Glomerular visceral epithelial cell (primary cell): ENCODE results near the gene PLEKHO1.
"Not testable (repeated sequence)": the region's sequence is repeated elsewhere in the genome, so short reads cannot be mapped to it uniquely, and the experiment has no call there.

Source experiments
- DNase-seq: peaks from one replicate; pipeline ENCODE4 v3.0.0-alpha.2; 2016; ENCODE audit errors: extremely low spot score

Gene PLEKHO1

GRCh38 chr1:150173141-150173585 is 23.4 kb downstream of the PLEKHO1 start:
- DNase-seq, result no peak

- no peak for DNase-seq
These were observed 26.9 kb downstream of the PLEKHO1 start for GRCh38 chr1:150176593-150176992.

- DNase-seq, result no peak
These were observed 28.8 kb downstream of the PLEKHO1 start for GRCh38 chr1:150178548-150178947.

GRCh38 chr1:150179867-150180266 is 30.2 kb downstream of the PLEKHO1 start:
- no peak for DNase-seq

GRCh38 chr1:150180474-150180873 is 30.8 kb downstream of the PLEKHO1 start:
- no peak for DNase-seq

DNA sequence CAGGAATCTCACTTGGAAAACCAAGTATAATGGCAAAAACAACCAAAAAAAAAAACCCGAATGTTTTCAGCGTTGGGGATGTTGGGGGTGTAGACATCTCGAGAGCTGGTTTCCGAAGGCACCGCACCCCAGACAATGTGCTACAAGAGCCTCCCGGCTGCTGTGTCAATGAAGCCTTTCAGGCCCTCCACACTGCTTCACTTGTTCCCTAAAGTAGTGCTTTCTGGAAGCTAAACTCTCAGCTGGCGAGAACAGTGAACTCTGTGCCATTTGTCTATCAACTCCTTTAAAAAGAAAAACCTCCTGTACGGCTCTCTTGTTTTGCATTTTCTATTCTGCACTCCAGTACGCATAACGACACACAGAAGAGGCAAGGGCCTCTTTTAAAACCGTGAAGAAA is 32.5 kb downstream of the PLEKHO1 start:
- DNase-seq, result no peak

GRCh38 chr1:150183061-150183460 is 33.3 kb downstream of the PLEKHO1 start:
- DNase-seq, result no peak

GRCh38 chr1:150185481-150185880 is 35.8 kb downstream of the PLEKHO1 start:
- no peak for DNase-seq

DNA sequence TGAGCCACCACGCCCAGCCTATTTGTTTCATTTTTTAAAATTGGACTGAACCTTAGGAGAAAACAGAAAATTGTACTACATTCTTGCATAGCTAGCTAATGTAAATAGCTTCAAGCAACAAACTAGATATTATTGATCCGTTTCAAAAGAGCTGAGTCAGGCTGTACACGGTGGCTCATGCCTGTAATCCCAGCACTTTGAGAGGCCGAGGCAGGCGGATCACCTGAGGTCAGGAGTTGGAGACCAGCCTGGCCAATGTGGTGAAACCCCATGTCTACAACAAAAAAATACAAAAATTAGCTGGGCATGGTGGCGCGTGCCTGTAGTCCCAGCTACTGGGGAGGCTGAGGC is 36.7 kb downstream of the PLEKHO1 start:
- DNase-seq, result not testable (repeated sequence)

DNA sequence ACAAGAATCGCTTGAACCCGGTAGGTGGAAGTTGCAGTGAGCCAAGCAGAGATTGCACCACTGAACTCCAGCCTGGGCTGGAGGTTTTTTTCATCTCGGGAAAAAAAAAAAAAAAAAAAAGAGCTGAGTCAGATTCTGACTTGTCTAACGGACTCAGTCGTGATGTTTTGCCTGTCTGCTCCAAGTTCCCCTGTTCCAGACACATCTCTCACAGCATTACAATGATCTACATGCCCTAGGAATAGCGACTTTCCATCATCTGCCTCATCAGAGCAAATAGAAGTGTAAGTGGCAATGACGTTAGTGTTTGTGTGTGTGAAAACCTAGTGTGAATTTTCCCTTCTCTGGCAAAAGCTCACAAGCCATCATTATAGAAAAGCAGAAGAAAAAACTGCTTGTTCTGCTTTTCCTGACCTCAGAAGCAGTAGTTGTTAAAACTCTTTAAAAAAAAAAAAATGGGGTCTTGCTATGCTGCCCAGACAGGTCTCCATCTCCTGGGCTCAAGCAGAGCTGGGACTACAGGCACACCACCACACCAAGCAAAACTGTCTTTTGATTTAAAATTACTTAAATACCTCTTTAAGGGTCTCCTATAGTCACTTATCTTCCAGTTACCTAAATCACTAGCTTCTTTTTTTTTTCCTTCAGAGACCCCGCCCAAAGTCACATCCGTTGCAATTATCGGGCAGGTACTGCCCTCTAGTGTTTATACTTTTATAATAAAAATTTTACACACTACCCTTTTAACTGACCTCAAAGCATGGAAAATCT is 37.3 kb downstream of the PLEKHO1 start:
- peak; percentile 33 for DNase-seq

GRCh38 chr1:150187560-150187931 is 37.8 kb downstream of the PLEKHO1 start:
- no peak for DNase-seq

DNA sequence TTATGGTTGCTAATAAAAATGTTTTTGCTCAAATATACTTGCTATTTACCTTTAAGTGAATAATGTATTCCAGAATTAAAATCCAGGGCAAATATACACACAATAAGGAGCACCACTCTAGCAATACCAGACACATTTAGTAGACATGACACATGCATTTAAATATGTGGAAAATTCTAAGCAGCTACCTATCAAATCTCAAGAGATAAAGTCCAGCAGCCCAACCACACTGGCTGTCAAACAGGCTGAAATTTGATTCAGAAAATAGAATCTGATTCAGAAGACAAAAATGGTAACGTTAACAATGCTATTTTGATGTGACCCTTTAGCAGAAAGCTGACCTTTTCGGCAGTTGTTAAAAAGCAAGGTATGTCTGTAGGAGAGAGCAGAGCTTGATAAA is 42.3 kb downstream of the PLEKHO1 start:
- DNase-seq, result peak; percentile 68

- peak; percentile 31 for DNase-seq
These were observed 44.8 kb downstream of the PLEKHO1 start for GRCh38 chr1:150194381-150195031.

DNA sequence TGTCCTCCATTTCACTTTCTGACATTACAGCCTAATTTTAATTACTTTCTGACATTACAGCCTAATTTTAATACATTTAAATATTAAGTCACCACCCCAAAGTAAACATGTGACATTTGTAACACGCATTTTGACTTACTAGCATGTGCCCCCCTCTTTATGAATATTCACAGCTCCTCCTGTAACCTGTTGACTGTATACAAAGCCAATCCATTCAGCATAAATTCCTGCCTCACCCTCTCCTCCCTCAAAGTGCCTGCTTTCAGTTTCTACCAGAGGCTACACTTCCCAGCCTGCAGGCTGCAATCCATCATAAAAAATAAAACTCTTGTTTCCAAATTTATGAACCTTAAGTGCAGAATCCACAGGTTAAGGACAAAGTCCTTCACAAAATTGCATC is 46.7 kb downstream of the PLEKHO1 start:
- no peak for DNase-seq

DNA sequence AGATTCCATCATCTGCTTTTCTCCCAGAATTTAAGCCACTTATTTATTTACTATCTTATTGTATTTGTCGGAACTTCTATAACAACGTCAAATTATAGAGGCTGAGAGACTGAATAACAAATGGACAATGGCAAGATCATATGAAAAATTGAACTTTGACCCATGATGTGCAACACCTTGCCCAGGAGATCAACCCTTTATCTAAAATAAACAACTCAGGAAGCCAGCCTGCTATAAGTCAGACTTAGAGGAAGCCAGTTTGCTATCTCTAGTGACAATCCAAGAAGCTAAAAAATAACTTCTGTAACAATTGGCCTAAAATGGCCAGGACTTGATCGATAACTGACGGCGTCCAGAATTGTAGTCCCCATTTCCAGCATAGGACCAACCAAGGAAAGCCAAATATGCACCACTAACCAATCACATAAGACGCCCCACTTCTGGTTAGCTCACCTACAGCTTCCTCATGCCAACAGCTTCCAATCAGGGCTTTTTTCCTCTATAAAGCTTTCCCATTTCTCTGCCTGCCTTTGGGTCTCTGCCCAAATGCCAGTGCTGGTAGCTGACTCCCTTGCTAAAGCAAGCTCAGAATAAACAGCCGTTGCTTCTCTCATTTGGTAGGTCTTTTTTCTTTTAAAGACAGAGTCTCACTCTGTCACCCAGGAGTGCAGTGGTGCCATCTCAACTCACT is 57.7 kb downstream of the PLEKHO1 start:
- no peak for DNase-seq

GRCh38 chr1:150208460-150208859 is 58.7 kb downstream of the PLEKHO1 start:
- DNase-seq, result not testable (repeated sequence)
